Measurements from ENCODE around the gene RPS6KA4.

The RPS6KA4 gene

DNA sequence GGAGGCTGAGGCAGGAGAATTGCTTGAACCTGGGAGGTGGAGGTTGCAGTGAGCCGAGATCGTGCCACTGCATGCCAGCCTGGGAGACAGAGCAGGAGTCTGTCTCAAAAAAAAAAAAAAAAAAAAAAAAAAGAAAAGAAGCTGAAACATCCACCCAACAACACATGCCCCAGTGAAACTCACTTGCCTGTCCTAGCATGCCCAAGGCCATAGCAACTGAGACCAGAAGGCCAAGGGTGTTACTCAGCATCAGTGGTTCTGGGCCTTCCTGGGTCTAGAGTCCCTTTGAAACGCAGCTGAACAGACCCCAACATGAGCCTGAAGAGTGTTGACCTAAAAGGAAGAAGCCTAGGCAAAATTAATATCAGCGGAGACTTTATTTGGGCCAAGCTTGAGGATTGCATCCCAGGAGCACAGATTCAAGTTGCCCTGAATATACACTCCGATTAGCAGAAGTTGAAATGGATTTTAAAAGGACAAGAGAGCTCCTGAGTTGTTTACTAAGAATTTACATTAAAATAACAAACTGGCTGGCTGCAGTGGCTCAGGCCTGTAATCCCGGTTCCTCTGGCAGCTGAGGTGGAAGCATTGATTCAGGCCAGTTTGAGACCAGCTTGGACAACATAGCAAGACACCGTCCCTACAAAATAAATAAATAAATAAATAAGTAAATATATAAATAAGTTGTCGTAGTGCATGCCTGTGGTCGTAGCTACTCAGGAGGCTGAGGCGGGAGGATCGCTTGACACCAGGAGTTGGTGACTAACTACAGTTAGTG lies 34.1 kb upstream of the RPS6KA4 start:
- no peak for DNase-seq (ENCODE audit: low read depth in 2 of 3, low spot score in 1 of 3)

DNA sequence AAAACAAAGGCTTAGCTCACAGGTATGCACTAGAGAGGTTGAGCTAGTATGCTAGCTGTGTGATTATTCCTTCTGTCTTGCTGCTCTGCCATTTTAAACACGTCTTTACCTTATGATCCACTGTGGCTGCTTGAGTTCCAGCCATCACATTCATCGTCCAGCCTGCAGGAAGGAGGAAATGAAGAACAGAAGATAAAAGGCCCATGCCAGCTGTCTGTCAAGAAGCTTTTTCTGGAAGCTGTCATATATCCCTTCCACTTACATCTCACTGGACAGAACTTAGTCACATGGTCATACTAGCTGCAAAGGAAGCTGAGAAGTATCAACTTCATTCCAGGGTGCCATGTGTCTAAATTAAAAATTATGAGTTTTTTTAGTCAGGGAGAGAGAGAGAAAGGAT lies 31.6 kb upstream of the RPS6KA4 start:
- no peak for DNase-seq (ENCODE audit: low read depth in 2 of 3, low spot score in 1 of 3)

DNA sequence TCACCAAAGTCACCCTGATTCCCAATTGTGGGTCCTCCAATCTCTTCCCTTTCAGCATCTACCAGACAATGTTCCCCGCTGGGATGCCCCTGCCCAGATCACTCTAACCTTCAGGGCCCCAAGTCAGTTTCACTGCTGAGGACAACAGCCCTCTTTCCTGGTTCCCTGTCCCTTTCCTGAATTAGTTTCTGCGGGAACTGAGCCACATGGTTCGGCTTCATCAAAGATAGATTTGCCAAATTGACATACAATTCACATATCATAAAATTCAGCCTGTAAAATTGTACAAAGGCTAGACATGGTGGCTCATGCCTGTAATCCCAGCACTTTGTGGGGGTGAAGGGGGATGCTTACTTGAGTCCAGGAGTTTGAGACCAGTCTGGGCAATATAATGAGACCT lies 31.0 kb upstream of the RPS6KA4 start:
- DNase-seq (ENCODE audit: low read depth in 2 of 3, low spot score in 1 of 3) = no peak

DNA sequence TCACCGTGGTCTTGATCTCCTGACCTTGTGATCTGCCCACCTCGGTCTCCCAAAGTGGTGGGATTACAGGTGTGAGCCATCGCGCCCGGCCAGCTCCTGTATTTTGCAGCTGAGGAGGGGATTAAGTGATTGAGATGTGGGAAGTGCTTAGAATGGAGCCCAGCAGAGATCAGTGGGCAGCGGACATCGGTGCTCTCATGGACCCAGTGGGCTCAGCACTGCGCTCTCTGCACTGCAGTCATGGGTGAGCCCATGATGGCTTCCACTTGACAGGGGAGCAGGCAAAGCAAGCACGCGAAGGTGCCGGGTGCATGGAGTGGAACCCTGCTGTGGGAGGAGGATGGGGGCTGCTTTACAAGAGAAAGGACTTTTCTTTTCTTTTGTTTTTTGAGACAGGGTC lies 28.1 kb upstream of the RPS6KA4 start:
- DNase-seq (ENCODE audit: low read depth in 2 of 3, low spot score in 1 of 3) = no peak

DNA sequence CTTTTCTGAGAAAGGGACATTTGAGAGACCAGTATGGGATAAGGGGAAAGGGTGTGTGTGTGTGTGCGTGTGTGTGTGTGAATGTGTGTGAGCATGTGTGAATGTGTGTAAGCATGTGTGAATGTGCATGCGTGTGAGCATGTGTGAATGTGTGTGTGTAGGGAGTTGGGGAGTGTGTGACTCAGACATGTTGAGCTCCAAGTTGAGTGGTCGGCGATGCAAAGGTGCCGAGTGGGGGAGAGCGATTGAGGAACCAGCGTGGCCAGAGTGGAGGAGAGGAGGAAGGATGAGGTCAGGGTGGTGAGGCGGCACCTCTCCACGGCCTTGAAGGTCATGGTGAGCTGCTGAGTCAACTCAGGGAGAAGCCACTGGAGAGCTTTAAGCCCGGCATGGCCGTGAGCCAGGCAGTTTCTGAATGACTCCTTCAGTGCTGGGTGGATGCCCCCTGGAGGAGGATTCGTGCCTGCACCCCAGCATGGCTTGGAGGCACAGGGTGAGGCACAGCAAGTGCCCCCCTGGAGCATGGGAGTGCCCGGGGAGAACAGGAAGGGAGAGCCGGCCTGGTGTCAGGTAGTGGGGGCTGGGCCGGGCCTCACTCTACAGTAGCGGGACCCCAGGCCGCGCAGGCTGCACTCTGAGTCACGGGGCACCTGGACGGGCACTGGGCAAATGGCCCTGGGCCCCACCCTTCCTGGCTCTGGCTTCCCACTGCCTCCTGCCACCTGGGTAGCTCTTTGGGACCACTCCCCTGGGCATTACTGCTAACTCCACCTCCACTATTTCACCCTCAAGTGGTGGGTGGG lies 27.2 kb upstream of the RPS6KA4 start:
- DNase-seq (ENCODE audit: low read depth in 2 of 3, low spot score in 1 of 3) = peak; percentile 62 to 75 (median 70)

DNA sequence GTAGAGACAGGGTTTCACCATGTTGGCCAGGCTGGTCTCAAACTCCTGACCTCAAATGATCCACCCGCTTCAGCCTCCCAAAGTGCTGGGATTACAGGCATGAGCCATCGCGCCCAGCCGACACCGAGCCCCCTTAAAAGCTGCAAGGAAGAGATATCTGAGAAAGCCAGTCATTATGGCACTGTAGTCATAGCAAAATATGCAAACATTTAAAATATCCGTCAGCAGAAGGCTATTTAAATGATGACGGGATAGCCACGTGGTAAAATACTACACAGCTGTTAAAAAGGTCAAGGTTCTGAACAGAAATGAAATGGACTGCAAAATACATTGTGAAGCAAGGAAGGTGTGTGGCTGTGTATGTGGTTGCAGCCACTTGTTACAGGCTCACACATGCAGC lies 25.4 kb upstream of the RPS6KA4 start:
- no peak for DNase-seq (ENCODE audit: low read depth in 2 of 3, low spot score in 1 of 3)

DNA sequence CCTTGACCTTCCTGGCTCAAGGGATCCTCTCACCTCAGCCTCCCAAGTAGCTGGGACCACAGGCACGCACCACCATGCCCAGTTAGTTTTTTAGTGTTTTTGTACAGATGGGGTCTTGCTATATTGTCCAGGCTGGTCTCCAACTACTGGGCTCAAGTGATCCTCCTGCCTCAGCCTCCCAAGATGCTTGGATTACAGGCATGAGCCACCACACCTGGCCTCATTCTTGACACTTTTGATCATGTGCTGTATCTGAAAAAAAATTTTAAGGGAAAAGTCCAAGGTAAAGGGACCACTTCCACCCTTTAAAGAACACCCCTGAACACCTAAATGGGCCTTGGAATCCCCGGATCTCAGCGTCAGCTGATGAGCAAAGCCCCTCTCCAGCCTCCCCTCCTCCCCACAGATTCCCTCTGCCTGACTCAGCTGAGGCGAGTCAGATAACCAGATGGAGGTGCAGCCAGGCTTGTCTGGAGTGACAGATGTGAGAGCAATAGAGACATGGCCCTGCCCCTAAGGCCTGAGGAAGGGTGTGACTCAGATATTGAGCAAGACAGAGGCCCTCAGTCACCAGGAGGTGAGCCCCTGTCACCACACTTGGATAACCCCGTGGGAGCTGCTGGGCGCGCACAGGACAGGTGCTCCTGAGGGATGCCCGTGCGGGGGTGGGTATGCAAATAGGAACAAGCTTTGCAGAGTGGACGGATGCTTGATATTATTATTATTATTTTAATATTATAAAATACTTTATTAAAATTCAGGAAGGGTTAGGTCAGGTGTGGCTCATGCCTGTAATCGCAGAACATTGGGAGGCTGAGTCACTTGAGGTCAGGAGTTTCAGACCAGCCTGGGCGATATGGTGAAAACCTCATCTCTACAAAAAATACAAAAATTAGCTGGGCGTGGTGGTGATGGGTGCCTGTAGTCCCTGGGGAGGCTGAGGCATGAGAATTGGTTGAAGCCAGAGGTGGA lies 23.9 kb upstream of the RPS6KA4 start:
- DNase-seq (ENCODE audit: low read depth in 2 of 3, low spot score in 1 of 3) = peak in 1 of 3 donors; percentile 51

GRCh38 chr11:64337538-64338249 lies 21.3 kb upstream of the RPS6KA4 start:
- no peak for DNase-seq (ENCODE audit: low read depth in 2 of 3, low spot score in 1 of 3)

DNA sequence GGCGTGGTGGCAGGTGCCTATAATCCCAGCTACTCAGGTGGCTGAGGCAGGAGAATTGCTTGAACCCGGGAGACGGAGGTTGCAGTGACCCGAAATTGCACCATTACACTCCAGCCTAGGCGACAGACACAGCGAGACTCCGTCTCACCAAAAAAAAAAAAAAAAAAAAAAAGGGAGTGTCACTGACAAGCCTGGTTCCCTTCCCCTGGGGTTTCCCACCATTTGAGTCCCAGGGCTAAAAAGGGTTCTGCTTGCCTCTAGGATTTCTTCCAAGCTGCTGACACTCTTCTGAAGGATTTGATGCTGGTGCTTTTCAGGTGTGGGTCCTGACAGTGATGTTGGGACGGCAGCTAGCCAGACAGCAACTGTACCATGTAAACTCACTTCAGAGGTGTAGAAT lies 20.2 kb upstream of the RPS6KA4 start:
- DNase-seq (ENCODE audit: low read depth in 2 of 3, low spot score in 1 of 3) = no peak

DNA sequence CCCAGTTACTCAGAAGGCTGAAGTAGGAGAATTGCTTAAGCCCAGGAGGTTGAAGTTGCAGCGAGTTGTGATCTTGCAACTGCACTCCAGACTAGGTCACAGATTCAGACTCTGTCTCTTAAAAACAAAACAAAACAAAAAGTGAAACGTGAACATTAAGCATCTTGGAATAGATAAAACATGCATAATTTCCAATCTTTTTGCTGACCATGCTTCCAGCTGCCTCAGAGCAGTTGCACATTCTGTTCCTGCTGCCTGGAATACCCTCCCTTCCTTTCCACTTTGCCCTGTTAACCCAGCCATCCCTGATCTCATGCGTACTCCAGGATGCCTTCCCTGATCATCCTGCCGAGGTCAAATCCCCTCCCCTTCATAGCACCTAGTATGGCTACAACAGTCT lies 19.7 kb upstream of the RPS6KA4 start:
- DNase-seq (ENCODE audit: low read depth in 2 of 3, low spot score in 1 of 3) = no peak

DNA sequence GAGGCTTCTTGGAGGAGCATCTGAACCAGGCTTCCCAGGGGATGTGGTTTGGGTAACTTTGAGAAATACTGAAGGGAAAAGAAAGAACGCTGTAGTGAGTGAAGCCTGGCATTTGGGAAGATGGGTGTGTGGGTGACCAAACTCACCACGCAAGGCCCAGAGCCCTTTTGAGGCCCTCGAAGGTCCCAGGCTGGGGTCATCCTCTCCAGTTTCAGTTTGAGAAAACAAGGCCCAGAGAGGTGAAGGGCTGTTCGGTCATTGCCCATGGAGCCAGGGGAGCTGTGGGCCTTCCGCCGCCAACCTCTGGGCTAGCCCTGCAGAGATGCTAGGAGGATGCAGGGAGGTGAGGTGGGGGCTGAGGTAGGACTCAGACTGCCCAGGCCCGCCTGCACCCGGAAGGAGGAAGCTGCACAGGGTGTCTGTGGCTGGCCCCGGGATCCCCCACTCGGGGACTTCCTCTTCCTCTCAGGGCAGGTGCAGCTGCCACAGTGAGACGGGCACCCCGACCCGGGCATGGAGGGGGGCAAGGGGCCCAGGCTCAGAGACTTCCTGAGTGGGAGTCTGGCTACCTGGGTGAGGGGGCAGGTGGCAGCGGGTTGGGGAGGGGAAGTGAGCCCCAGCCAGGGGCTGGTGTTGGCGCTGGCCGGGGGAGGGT lies 19.1 kb upstream of the RPS6KA4 start, which contains the start of gene CCDC88B:
CCDC88B (plus strand) TSS at position 451 of the 655 bp plus-strand sequence; CDS start at position 514, 63 bp downstream.
- DNase-seq (ENCODE audit: low read depth in 2 of 3, low spot score in 1 of 3) = peak; percentile 66 to 76 (median 74)

DNA sequence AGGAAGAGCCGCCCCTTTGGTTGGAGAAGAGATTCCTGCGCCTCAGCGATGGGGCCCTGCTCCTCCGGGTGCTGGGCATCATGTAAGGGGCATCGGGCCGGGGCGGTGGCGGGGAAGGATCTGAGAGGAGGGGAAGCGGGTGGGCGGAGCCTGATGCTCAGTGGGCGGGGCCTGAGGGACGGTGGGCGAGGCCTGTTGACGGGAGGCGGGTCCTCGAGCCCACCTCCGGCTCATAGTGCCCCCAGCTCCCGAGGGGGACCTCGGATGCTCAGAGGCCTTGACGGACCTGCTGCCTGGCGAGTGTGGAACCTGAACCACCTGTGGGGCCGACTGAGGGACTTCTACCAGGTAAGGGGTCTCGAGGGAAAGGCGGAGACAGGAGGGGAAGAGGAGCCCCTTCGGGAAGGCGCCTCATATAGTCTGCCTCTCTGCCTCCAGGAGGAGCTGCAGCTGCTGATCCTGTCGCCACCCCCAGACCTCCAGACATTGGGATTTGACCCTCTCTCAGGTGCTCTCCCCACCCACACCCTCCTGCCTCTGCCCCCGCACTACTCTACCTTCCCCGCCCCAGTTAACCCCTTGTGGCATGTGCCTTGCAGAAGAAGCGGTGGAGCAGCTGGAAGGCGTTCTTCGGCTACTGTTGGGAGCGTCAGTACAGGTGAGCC lies 18.2 kb upstream of the RPS6KA4 start:
- peak; percentile 73 to 88 (median 73) for DNase-seq (ENCODE audit: low read depth in 2 of 3, low spot score in 1 of 3)

DNA sequence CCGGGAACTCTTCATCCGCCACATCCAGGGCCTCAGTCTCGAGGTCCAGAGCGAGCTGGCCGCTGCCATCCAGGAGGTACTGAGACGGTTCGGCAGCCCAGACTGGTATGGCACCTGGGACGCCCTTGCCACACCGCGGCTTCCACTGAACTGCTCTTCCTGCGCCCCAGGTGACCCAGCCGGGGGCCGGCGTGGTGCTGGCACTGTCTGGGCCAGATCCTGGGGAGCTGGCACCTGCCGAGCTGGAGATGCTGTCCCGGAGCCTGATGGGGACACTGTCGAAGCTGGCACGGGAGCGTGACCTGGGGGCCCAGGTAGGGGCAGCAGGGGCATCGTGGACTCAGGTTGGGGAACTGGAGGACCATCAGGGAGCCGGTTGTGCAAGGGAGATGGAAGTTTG lies 17.5 kb upstream of the RPS6KA4 start:
- no peak for DNase-seq (ENCODE audit: low read depth in 2 of 3, low spot score in 1 of 3)

DNA sequence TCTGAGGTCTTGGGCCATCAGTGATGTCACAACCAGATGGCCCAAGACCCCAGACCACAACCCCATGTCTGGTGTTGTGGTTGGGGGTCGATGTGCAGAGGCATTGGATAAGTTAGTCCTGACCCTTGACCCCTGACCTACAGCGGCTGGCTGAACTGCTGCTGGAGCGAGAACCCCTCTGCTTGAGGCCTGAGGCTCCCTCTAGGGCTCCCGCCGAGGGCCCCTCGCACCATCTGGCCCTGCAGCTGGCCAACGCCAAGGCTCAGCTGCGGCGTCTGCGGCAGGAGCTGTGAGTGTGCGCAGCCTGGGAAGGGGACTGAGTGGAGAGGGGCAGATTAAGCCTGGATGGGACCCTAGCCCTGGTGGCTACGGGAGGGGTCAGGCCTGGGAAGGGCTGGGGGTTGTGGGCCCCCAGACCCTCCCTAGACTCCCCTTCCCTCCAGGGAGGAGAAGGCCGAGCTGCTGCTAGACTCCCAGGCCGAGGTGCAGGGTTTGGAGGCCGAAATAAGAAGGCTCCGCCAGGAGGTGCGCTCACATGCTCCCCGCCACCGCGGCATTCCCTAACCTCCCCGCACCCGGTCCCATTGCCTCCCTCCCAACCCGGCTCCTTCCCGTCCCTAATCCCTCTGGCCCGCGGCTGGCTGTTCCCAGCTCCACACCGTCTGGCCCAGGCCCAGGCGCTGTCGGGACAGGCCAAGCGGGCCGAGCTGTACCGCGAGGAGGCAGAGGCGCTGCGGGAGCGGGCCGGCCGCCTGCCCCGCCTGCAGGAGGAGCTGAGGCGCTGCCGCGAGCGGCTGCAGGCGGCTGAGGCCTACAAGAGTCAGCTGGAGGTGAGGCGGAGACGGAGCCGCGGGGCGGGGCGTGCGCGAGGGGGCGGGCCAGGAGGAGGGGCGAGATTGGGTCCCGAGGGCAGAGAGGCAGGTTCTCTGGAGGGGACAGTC lies 16.8 kb upstream of the RPS6KA4 start:
- peak; percentile 88 to 97 (median 90) for DNase-seq (ENCODE audit: low read depth in 2 of 3, low spot score in 1 of 3)

DNA sequence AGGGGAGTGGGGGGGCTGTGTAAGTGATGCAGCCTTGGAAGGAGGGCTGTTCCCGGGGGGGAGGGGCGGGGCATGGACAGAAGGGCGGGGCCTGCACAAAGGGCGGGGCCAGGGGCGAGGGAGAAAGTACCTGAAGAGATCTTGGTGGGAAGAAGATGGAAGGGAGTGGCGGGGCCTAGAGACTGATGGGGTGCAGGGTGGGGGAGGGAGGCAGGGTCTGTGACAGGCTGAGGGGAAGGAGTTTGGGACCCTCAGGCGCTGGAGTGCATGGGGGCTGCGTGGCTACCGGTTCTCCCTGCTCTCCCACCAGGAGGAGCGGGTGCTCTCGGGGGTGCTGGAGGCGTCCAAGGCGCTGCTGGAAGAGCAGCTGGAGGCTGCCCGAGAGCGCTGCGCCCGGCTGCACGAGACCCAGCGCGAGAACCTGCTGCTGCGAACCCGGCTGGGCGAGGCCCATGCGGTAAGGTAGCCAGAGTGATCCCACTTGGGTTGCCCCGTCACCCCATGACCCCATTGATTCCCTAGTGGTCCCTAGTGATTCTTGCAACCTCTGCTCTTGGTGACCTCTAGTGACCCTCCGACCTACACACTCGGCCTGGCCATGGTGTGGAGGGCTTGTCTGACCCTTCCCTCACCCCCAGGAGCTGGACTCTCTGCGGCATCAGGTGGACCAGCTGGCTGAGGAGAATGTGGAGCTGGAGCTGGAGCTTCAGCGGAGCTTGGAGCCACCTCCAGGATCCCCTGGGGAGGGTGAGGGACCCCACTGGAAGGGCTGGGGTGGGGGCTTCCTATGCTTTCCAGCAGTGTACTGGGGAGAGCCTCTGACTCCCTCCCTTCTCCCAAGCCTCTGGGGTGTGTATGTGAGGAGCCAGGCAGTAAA lies 15.9 kb upstream of the RPS6KA4 start:
- DNase-seq (ENCODE audit: low read depth in 2 of 3, low spot score in 1 of 3) = no peak

DNA sequence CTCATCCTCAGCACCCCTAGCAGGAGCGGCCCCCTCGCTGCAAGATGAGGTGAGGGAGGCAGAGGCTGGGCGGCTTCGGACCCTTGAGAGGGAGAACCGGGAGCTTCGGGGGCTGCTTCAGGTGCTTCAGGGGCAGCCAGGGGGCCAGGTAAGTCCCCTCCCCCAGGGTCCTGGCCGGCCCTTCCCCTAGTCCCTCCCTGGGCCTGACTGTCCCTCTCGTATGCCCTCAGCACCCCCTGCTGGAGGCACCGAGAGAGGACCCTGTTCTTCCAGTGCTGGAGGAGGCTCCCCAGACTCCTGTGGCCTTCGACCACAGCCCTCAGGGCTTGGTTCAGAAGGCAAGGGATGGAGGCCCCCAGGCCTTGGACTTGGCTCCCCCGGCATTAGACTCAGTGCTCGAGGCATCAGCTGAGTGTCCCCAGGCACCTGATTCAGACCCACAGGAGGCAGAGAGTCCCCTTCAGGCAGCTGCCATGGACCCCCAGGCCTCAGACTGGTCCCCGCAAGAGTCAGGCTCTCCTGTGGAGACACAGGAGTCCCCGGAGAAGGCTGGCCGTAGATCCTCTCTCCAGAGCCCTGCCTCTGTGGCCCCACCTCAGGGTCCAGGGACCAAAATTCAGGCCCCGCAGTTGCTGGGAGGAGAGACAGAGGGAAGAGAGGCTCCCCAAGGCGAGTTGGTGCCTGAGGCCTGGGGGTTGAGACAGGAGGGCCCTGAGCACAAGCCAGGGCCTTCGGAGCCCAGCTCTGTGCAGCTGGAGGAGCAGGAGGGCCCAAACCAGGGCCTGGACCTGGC lies 15.0 kb upstream of the RPS6KA4 start:
- DNase-seq (ENCODE audit: low read depth in 2 of 3, low spot score in 1 of 3) = no peak

GRCh38 chr11:64344787-64345186 lies 14.2 kb upstream of the RPS6KA4 start:
- DNase-seq (ENCODE audit: low read depth in 2 of 3, low spot score in 1 of 3) = no peak

Measured in stimulated activated CD4-positive, alpha-beta T cell treated with anti-CD3 and anti-CD28 coated beads, Interleukin-12 subunit alpha, Interleukin-12 subunit beta, amount 100 ng/mL, for 48 hours (primary cell).